ENCODE results near the gene PPP1R3C. TPM values are rescaled to one million over a fixed set of nuclear protein-coding genes. Genes with fewer than 3 reads are reported as not detected.
A peak's percentile ranks its signal among the peaks of the same experiment; 100 is the strongest.

The PPP1R3C gene
- 0.42 TPM for polyA plus RNA-seq (2013, experiment 1 of 2)
- polyA plus RNA-seq (2013, experiment 2 of 2): 0.49 TPM

- Histone ChIP-seq H2BK15ac (replicated peaks; ENCODE audit: low read depth) (no peak within 1 kb of the TSS), H3K27ac (ENCODE audit: low read depth, low read length) (no peak within 1 kb of the TSS), H2AK5ac (ENCODE audit: low read length) (no peak within 1 kb of the TSS), H3K79me2 (ENCODE audit: control insufficient read depth, insufficient read depth, low read length) (no peaks in the 10 kb centered on the region), H4K5ac (ENCODE audit: low read length) (no peak within 1 kb of the TSS), H3K4me2 (ENCODE audit: low read length) (peak within 1 kb of the TSS; percentile 59), H3K56ac (ENCODE audit: low read length) (peak within 1 kb of the TSS; percentile 73), H3K4me1 (ENCODE audit: control insufficient read depth, low read depth, low read length) (no peaks in the 10 kb centered on the region), H3K79me1 (ENCODE audit: low read length) (no peaks in the 10 kb centered on the region), H3K9ac (ENCODE audit: low read length) (peak within 1 kb of the TSS; percentile 18), H3K4me3 (ENCODE audit: low read length) (peak within 1 kb of the TSS; percentile 19), H3K27me3 (ENCODE audit: insufficient read depth, low read length, poor library complexity) (no peaks in the 10 kb centered on the region), H3K4ac (ENCODE audit: low read depth, low read length) (no peak within 1 kb of the TSS), H3K23ac (ENCODE audit: low read length) (no peak within 1 kb of the TSS), H2BK120ac (ENCODE audit: low read depth, low read length) (no peak within 1 kb of the TSS), H3K18ac (ENCODE audit: low read length) (no peak within 1 kb of the TSS), H3K36me3 (ENCODE audit: control insufficient read depth, insufficient read depth, low read length) (no peaks in the 10 kb centered on the region), H4K8ac (ENCODE audit: low read depth, low read length) (no peak within 1 kb of the TSS), H2BK5ac (ENCODE audit: low read length) (no peak within 1 kb of the TSS)
- WGBS (ENCODE audit: extremely low coverage, insufficient coverage, low lambda C conversion rate): no CpG with 5 or more reads among the region's 61 CpGs
- DNase-seq: peak; percentile 86
These were observed at the start of gene PPP1R3C for GRCh38 chr10:91632671-91633550. Gene PPP1R3C (minus strand): TSS chr10:91633071. CDS start chr10:91632969, 102 bp downstream.

GRCh38 chr10:91681361-91682276 lies 48.7 kb upstream of the PPP1R3C start:
- no peaks in the 10 kb centered on the region for H3K27me3 ChIP-seq (ENCODE audit: insufficient read depth, low read length, poor library complexity)
- no peak overlapping the region for H4K5ac ChIP-seq (ENCODE audit: low read length)
- no peaks in the 10 kb centered on the region for H3K79me2 ChIP-seq (ENCODE audit: control insufficient read depth, insufficient read depth, low read length)
- H4K8ac ChIP-seq (ENCODE audit: low read depth, low read length): no peak overlapping the region
- DNase-seq: no peak
- H3K4me3 ChIP-seq (ENCODE audit: low read length): no peak overlapping the region
- no peak overlapping the region for H2AK5ac ChIP-seq (ENCODE audit: low read length)
- H2BK120ac ChIP-seq (ENCODE audit: low read depth, low read length): no peak overlapping the region
- no peak overlapping the region for H3K18ac ChIP-seq (ENCODE audit: low read length)
- H3K4me2 ChIP-seq (ENCODE audit: low read length): no peak overlapping the region
- WGBS (ENCODE audit: extremely low coverage, insufficient coverage, low lambda C conversion rate): no CpG with 5 or more reads among the region's 12 CpGs
- H3K56ac ChIP-seq (ENCODE audit: low read length): no peak overlapping the region
- no peaks in the 10 kb centered on the region for H3K79me1 ChIP-seq (ENCODE audit: low read length)
- no peak overlapping the region for H2BK15ac ChIP-seq (replicated peaks; ENCODE audit: low read depth)
- no peak overlapping the region for H3K27ac ChIP-seq (ENCODE audit: low read depth, low read length)
- no peaks in the 10 kb centered on the region for H3K36me3 ChIP-seq (ENCODE audit: control insufficient read depth, insufficient read depth, low read length)
- H2BK5ac ChIP-seq (ENCODE audit: low read length): no peak overlapping the region
- H3K4me1 ChIP-seq (ENCODE audit: control insufficient read depth, low read depth, low read length): no peaks in the 10 kb centered on the region
- no peak overlapping the region for H3K4ac ChIP-seq (ENCODE audit: low read depth, low read length)
- no peak overlapping the region for H3K23ac ChIP-seq (ENCODE audit: low read length)
- H3K9ac ChIP-seq (ENCODE audit: low read length): no peak overlapping the region

- Histone ChIP-seq H3K79me2 (ENCODE audit: control insufficient read depth, insufficient read depth, low read length) (no peaks in the 10 kb centered on the region), H4K5ac (ENCODE audit: low read length) (no peak overlapping the region), H3K79me1 (ENCODE audit: low read length) (no peaks in the 10 kb centered on the region), H3K4me3 (ENCODE audit: low read length) (no peak overlapping the region), H2AK5ac (ENCODE audit: low read length) (no peak overlapping the region), H3K56ac (ENCODE audit: low read length) (no peak overlapping the region), H3K4me2 (ENCODE audit: low read length) (no peak overlapping the region), H3K27me3 (ENCODE audit: insufficient read depth, low read length, poor library complexity) (no peaks in the 10 kb centered on the region), H3K36me3 (ENCODE audit: control insufficient read depth, insufficient read depth, low read length) (no peaks in the 10 kb centered on the region), H3K23ac (ENCODE audit: low read length) (no peak overlapping the region), H3K4ac (ENCODE audit: low read depth, low read length) (no peak overlapping the region), H2BK15ac (replicated peaks; ENCODE audit: low read depth) (no peak overlapping the region), H2BK120ac (ENCODE audit: low read depth, low read length) (no peak overlapping the region), H3K4me1 (ENCODE audit: control insufficient read depth, low read depth, low read length) (no peaks in the 10 kb centered on the region), H3K18ac (ENCODE audit: low read length) (no peak overlapping the region), H3K27ac (ENCODE audit: low read depth, low read length) (no peak overlapping the region), H4K8ac (ENCODE audit: low read depth, low read length) (no peak overlapping the region), H3K9ac (ENCODE audit: low read length) (no peak overlapping the region), H2BK5ac (ENCODE audit: low read length) (no peak overlapping the region)
- no peak for DNase-seq
- WGBS (ENCODE audit: extremely low coverage, insufficient coverage, low lambda C conversion rate): 100% methylated on average over 1 of the region's 3 CpGs
These were observed 47.6 kb upstream of the PPP1R3C start for GRCh38 chr10:91680487-91680886.

- no peak overlapping the region for H4K5ac ChIP-seq (ENCODE audit: low read length)
- no peaks in the 10 kb centered on the region for H3K79me2 ChIP-seq (ENCODE audit: control insufficient read depth, insufficient read depth, low read length)
- H3K23ac ChIP-seq (ENCODE audit: low read length): no peak overlapping the region
- H3K9ac ChIP-seq (ENCODE audit: low read length): no peak overlapping the region
- H3K4ac ChIP-seq (ENCODE audit: low read depth, low read length): no peak overlapping the region
- no peak overlapping the region for H3K4me2 ChIP-seq (ENCODE audit: low read length)
- H3K79me1 ChIP-seq (ENCODE audit: low read length): no peaks in the 10 kb centered on the region
- H4K8ac ChIP-seq (ENCODE audit: low read depth, low read length): no peak overlapping the region
- no peak overlapping the region for H2BK15ac ChIP-seq (replicated peaks; ENCODE audit: low read depth)
- H3K27me3 ChIP-seq (ENCODE audit: insufficient read depth, low read length, poor library complexity): no peaks in the 10 kb centered on the region
- H3K36me3 ChIP-seq (ENCODE audit: control insufficient read depth, insufficient read depth, low read length): no peaks in the 10 kb centered on the region
- H3K4me1 ChIP-seq (ENCODE audit: control insufficient read depth, low read depth, low read length): no peaks in the 10 kb centered on the region
- WGBS (ENCODE audit: extremely low coverage, insufficient coverage, low lambda C conversion rate): no CpG with 5 or more reads among the region's 3 CpGs
- no peak overlapping the region for H2BK5ac ChIP-seq (ENCODE audit: low read length)
- H3K56ac ChIP-seq (ENCODE audit: low read length): no peak overlapping the region
- H2BK120ac ChIP-seq (ENCODE audit: low read depth, low read length): no peak overlapping the region
- no peak overlapping the region for H3K18ac ChIP-seq (ENCODE audit: low read length)
- no peak overlapping the region for H3K4me3 ChIP-seq (ENCODE audit: low read length)
- no peak overlapping the region for H3K27ac ChIP-seq (ENCODE audit: low read depth, low read length)
- no peak overlapping the region for H2AK5ac ChIP-seq (ENCODE audit: low read length)
- DNase-seq: no peak
These were observed 46.4 kb upstream of the PPP1R3C start for GRCh38 chr10:91679296-91679695.

- DNase-seq: no peak
- H2AK5ac ChIP-seq (ENCODE audit: low read length): no peak overlapping the region
- H3K4me1 ChIP-seq (ENCODE audit: control insufficient read depth, low read depth, low read length): no peaks in the 10 kb centered on the region
- H3K4me2 ChIP-seq (ENCODE audit: low read length): no peak overlapping the region
- H3K27me3 ChIP-seq (ENCODE audit: insufficient read depth, low read length, poor library complexity): no peaks in the 10 kb centered on the region
- no peak overlapping the region for H3K56ac ChIP-seq (ENCODE audit: low read length)
- no CpG with 5 or more reads among the region's 2 CpGs for WGBS (ENCODE audit: extremely low coverage, insufficient coverage, low lambda C conversion rate)
- no peak overlapping the region for H4K8ac ChIP-seq (ENCODE audit: low read depth, low read length)
- H2BK120ac ChIP-seq (ENCODE audit: low read depth, low read length): no peak overlapping the region
- H3K4ac ChIP-seq (ENCODE audit: low read depth, low read length): no peak overlapping the region
- H3K23ac ChIP-seq (ENCODE audit: low read length): no peak overlapping the region
- no peaks in the 10 kb centered on the region for H3K79me1 ChIP-seq (ENCODE audit: low read length)
- H3K9ac ChIP-seq (ENCODE audit: low read length): no peak overlapping the region
- no peak overlapping the region for H3K27ac ChIP-seq (ENCODE audit: low read depth, low read length)
- no peak overlapping the region for H2BK15ac ChIP-seq (replicated peaks; ENCODE audit: low read depth)
- no peaks in the 10 kb centered on the region for H3K36me3 ChIP-seq (ENCODE audit: control insufficient read depth, insufficient read depth, low read length)
- no peak overlapping the region for H3K4me3 ChIP-seq (ENCODE audit: low read length)
- H3K79me2 ChIP-seq (ENCODE audit: control insufficient read depth, insufficient read depth, low read length): no peaks in the 10 kb centered on the region
- H4K5ac ChIP-seq (ENCODE audit: low read length): no peak overlapping the region
- H3K18ac ChIP-seq (ENCODE audit: low read length): no peak overlapping the region
- H2BK5ac ChIP-seq (ENCODE audit: low read length): no peak overlapping the region
These were observed 45.0 kb upstream of the PPP1R3C start for GRCh38 chr10:91677911-91678310.

Measured in mesendoderm (in vitro differentiated cells).